Measurements from ENCODE around the gene ANKRD18A.
"Not testable (repeated sequence)": the region's sequence is repeated elsewhere in the genome, so short reads cannot be mapped to it uniquely, and the experiment has no call there.

ANKRD18A gene

DNA sequence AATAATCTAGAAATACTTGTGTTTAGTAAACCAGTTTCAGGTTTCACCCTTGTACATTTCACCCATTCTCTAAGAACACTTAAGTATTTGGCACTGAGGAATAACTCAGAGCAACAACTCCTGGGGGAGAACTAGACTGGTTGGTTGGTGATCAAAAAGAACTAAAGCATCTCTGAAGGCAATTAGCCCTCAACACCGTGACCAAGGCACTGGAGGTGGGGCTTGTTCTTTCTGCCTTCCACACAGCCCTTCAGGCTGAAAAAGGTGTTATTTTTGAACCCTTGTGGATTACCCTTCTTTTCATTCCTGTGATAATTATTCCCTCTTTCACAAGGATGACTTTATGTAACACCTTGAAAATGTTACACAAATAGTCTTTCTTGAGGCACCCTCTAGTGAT lies 44.2 kb downstream of the ANKRD18A start:
- peaks cover 7 to 12% of the 10 kb centered on the region in 2 experiments for H3K36me3 ChIP-seq (ENCODE audit: control insufficient read depth in 2 of 2, insufficient read depth in 1 of 2, low read length in 2 of 2)
- POLR2A ChIA-PET; H3K9me3 ChIP-seq (ENCODE audit: control insufficient read depth, insufficient read depth, low read depth, low read length); H3K4me1 ChIP-seq (ENCODE audit: control insufficient read depth, insufficient read depth, low read length); CTCF ChIA-PET; H3K27ac ChIP-seq (ENCODE audit: extremely low read depth, low read depth, low read length); H3K4me3 ChIP-seq (ENCODE audit: low read depth, low read length): not testable (repeated sequence)

DNA sequence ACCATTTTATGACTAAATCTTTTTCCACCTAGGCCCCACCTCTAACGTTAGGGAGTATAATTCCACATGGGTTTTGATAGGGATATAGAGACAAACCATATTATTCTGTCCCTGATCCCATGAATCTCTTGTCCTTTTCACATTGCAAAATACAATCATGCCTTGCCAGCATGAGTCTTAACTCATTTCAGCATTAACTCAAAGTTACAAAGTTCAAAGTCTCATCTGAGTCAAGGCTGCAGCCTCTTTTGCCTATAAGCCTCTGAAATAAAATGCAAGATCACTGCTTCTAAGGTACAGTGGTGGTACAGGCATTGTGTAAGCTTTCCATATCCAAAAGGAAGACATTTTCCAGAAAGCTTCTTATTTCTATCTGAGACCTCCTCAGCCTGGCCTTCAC lies 54.3 kb downstream of the ANKRD18A start:
- POLR2A ChIA-PET; H3K9me3 ChIP-seq (ENCODE audit: control insufficient read depth, insufficient read depth, low read depth, low read length); H3K4me1 ChIP-seq (ENCODE audit: control insufficient read depth, insufficient read depth, low read length); H3K27ac ChIP-seq (ENCODE audit: extremely low read depth, low read depth, low read length); CTCF ChIA-PET; H3K4me3 ChIP-seq (ENCODE audit: low read depth, low read length): not testable (repeated sequence)
- H3K36me3 ChIP-seq (ENCODE audit: control insufficient read depth in 2 of 2, insufficient read depth in 1 of 2, low read length in 2 of 2): peaks cover 0 to 16% of the 10 kb centered on the region in 2 experiments; a peak in 1 of 3 replicates

DNA sequence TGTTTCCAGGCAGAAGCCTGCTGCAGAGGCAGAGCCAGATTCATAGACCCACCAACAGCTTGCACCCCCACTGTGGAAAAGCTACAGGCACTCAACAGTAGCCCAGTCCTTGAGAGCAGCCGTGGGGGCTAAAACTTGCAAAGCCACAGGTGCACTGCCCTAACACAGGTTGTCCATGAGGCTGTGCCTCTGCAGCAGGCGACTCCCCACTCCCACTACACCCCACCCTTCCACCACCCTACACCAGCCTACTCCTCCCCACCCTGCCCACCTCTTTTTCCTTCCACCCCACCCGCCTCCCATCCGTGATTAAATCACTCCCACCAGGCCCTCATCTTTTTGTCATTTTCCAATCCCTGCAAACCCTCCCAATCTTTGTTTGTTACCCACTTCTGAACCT lies 55.2 kb downstream of the ANKRD18A start:
- CTCF ChIA-PET: not testable (repeated sequence)
- TF ChIP-seq ZFHX2 (tag by site-specific recombination; conservative IDR thresholded peaks at IDR 0.05) (0 out of 2 replicates have a peak, but pooled peaks have one; percentile 10), EGR2 (tag by site-specific recombination; IDR thresholded peaks at IDR 0.05; ENCODE audit: low read depth) (peak; percentile 60), KLF1 (tag by site-specific recombination; IDR thresholded peaks at IDR 0.05) (0 out of 2 replicates have a peak, but pooled peaks have one; percentile 28)

DNA sequence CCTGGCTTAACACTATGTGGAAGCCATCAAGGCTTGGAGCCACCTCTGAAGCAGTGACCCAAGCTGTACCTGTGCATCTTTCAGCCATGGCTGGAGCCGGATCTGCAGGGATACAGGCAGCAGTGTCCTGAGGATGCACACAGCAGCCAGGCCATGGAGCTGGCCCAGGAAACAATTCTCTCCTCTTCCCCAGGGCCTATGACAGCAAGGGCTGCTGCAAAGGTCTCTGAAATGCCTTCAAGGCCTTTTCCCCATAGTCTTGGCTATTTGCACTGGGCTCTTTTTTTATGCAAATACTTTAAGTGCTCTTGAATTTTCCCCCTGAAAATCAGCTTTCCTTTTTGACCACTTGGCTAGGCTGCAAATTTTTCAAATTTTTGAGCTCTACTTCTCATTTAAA lies 56.5 kb downstream of the ANKRD18A start:
- CTCF ChIA-PET; H3K4me3 ChIP-seq (ENCODE audit: low read depth, low read length); POLR2A ChIA-PET; H3K4me1 ChIP-seq (ENCODE audit: control insufficient read depth, insufficient read depth, low read length); H3K9me3 ChIP-seq (ENCODE audit: control insufficient read depth, insufficient read depth, low read depth, low read length); H3K27ac ChIP-seq (ENCODE audit: extremely low read depth, low read depth, low read length): not testable (repeated sequence)
- peaks cover 0 to 13% of the 10 kb centered on the region in 2 experiments; a peak in 1 of 3 replicates for H3K36me3 ChIP-seq (ENCODE audit: control insufficient read depth in 2 of 2, insufficient read depth in 1 of 2, low read length in 2 of 2)

More for the DNA sequence above, 55.2 kb downstream of the ANKRD18A start:
- H3K9me3 ChIP-seq (ENCODE audit: control insufficient read depth, insufficient read depth, low read depth, low read length); POLR2A ChIA-PET; H3K4me3 ChIP-seq (ENCODE audit: low read depth, low read length); H3K27ac ChIP-seq (ENCODE audit: extremely low read depth, low read depth, low read length); H3K4me1 ChIP-seq (ENCODE audit: control insufficient read depth, insufficient read depth, low read length): not testable (repeated sequence)
- H3K36me3 ChIP-seq (ENCODE audit: control insufficient read depth in 2 of 2, insufficient read depth in 1 of 2, low read length in 2 of 2): peaks cover 0 to 16% of the 10 kb centered on the region in 2 experiments; a peak in 1 of 3 replicates

DNA sequence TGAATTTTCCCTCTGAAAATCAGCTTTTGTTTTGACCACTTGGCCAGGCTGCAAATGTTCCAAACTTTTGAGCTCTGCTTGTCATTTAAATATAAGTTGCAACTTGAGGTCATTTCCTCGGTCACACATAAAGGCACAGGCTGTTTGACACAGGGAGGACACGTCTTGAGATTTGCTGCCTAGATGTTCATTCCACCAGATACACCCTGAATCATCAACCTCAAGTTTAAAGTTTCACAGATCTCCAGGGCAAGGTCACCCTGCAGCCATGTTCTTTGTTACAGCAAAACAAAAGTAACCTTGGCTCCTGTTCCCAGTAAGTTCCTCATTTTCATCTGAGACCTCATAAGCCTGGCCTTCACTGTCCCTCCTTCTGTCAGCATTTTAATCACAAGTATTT lies 59.3 kb downstream of the ANKRD18A start:
- H3K27ac ChIP-seq (ENCODE audit: extremely low read depth, low read depth, low read length); H3K9me3 ChIP-seq (ENCODE audit: control insufficient read depth, insufficient read depth, low read depth, low read length); CTCF ChIA-PET; H3K4me1 ChIP-seq (ENCODE audit: control insufficient read depth, insufficient read depth, low read length); H3K36me3 ChIP-seq (ENCODE audit: control insufficient read depth in 2 of 2, insufficient read depth in 1 of 2, low read length in 2 of 2); H3K4me3 ChIP-seq (ENCODE audit: low read depth, low read length); POLR2A ChIA-PET: not testable (repeated sequence)

DNA sequence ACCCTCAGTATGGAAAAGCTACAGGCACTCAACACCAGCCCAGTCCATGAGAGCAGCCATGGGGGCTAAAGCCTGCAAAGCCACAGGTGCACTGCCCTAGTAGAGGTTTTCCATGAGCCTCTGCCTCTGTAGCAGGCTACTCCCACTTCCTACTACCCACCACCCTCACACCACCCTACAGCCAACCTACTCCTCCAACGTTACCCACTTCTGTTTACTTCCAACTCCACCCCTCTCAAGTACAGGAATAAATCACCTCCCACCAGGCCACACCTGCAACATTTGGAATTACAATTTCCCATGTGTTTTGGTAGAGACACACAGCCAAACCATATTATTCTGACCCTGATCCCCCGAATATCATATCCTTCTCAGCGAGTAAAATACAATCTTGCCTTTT lies 61.2 kb downstream of the ANKRD18A start:
- POLR2A ChIA-PET; H3K27ac ChIP-seq (ENCODE audit: extremely low read depth, low read depth, low read length); H3K36me3 ChIP-seq (ENCODE audit: control insufficient read depth in 2 of 2, insufficient read depth in 1 of 2, low read length in 2 of 2); H3K9me3 ChIP-seq (ENCODE audit: control insufficient read depth, insufficient read depth, low read depth, low read length); H3K4me3 ChIP-seq (ENCODE audit: low read depth, low read length); CTCF ChIA-PET; H3K4me1 ChIP-seq (ENCODE audit: control insufficient read depth, insufficient read depth, low read length): not testable (repeated sequence)
- TF ChIP-seq ZFHX2 (tag by site-specific recombination; conservative IDR thresholded peaks at IDR 0.05): peak; percentile 65
- peak; percentile 81 for TF ChIP-seq KLF1 (tag by site-specific recombination; IDR thresholded peaks at IDR 0.05)
- peak; percentile 90 for TF ChIP-seq EGR2 (tag by site-specific recombination; IDR thresholded peaks at IDR 0.05; ENCODE audit: low read depth)

DNA sequence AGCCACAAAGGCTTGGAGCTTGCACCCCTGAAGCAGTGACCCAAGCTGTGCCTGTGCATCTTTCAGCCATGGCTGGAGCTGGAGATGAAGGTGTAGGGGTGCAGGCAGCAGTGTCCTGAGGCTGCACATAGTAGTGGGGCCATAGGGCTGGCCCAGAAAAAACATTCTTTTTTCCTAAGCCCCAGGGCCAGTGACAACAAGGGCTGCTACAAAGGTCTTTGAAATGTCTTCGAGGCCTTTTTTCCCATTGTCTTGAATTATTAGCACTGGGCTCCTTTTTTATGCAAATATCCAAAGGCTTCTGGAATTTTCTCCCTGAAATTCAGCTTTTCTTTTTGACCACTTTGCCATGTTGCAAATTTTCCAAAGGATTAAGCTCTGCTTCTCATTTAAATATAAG lies 62.6 kb downstream of the ANKRD18A start:
- H3K9me3 ChIP-seq (ENCODE audit: control insufficient read depth, insufficient read depth, low read depth, low read length); CTCF ChIA-PET; H3K4me3 ChIP-seq (ENCODE audit: low read depth, low read length); POLR2A ChIA-PET; H3K36me3 ChIP-seq (ENCODE audit: control insufficient read depth in 2 of 2, insufficient read depth in 1 of 2, low read length in 2 of 2); H3K4me1 ChIP-seq (ENCODE audit: control insufficient read depth, insufficient read depth, low read length); H3K27ac ChIP-seq (ENCODE audit: extremely low read depth, low read depth, low read length): not testable (repeated sequence)

DNA sequence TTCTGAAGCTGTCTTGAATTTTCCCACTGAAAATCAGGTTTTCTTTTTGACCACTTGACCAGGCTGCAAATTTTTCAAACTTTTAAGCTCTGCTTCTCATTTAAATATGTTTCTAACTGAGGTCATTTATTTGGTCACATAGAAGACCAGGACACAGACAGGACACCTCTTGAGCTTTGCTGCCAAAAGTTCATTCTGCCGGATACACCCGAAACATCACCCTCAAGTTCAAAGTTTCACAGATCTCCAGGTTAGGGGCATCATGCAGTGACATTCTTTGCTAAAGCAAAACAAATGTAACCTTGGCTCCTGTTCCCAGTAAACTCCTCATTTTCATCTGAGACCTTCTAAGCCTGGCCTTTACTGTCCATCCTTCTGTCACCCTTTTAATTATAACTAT lies 65.4 kb downstream of the ANKRD18A start:
- H3K27ac ChIP-seq (ENCODE audit: extremely low read depth, low read depth, low read length); H3K4me3 ChIP-seq (ENCODE audit: low read depth, low read length); H3K9me3 ChIP-seq (ENCODE audit: control insufficient read depth, insufficient read depth, low read depth, low read length): not testable (repeated sequence)

More for the DNA sequence above, 65.4 kb downstream of the ANKRD18A start:
- CTCF ChIA-PET; H3K36me3 ChIP-seq (ENCODE audit: control insufficient read depth in 2 of 2, insufficient read depth in 1 of 2, low read length in 2 of 2); POLR2A ChIA-PET; H3K4me1 ChIP-seq (ENCODE audit: control insufficient read depth, insufficient read depth, low read length): not testable (repeated sequence)

All from HEK293 (cell line).